ENCODE results near the gene MYORG.
"Not testable (repeated sequence)": the region's sequence is repeated elsewhere in the genome, so short reads cannot be mapped to it uniquely, and the experiment has no call there.

The MYORG gene

DNA sequence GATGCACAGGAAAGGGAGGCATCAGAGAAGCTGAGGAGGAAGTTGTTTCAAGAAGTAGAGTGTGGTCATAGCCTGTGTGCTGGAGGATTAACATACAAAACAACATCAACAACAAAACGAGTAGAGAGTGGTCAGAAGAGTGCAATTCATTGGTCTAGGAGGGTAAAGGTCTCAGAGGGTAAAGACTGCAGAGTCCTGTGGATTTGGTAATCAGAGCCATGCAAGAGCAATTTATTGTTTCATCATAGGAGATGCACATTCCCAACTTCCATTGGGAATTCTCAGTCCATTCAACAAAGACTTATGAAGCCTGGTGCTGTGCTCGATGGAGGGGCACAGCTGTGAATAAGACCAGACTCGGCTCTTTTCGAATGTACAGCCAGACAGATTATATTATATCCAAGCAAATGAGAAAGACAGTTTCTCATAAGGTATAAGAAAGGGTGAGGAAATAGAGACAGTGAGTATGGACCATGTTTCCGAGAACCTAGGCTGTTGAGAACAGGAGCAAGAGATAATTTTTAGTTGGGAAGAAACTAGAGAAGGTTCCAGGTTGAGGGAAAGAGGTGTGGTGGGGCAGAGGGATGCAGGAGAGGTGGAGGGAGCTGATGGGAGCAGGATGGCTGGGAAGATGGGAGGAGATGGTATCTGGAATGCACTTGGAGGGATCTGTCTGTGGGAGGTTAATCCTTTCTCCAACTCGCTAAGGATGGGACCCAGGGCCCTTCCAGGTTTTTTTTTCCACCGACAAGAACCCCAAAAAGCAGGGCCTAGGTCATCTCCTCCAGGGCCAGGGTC is 7.9 kb upstream of the MYORG start:
- DNase-seq = no peak

DNA sequence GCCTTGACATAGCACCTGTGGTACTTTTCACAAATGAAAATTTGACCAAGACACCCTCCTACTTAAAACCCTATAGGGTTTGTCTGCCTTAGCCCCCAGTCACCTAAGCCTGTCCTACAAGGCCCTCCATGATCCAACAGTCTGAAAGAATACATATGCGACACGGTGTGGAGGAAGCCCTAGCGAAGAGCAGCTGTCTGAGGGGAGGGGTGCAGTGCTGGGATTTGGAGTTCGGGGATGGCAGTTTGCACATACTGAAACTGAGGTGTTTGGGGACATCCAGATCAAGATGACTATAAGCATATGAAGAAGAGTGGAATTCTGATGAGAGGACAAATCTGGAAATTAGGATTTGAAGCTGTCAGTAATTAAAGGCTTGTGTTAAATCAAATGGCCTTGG is 7.2 kb upstream of the MYORG start:
- DNase-seq = no peak

DNA sequence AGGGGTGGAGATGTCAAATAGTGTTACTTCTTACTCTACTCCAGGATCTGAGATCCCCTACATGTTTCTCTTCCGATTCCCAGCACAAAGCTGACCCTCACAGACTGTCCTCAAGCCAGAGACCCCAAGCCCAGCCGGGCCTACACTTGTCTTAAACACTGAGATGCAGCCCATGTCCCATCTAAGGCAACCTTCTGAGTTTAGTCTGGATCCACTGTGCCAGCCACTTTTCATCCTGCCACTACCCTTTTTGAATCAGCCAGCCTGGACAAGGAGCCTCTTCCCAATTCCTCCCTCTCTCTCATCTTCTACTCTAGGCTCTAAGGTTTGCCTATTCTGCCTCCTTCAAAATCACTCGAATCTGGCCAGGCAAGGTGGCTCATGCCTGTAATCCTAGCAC is 6.2 kb upstream of the MYORG start:
- DNase-seq = no peak

DNA sequence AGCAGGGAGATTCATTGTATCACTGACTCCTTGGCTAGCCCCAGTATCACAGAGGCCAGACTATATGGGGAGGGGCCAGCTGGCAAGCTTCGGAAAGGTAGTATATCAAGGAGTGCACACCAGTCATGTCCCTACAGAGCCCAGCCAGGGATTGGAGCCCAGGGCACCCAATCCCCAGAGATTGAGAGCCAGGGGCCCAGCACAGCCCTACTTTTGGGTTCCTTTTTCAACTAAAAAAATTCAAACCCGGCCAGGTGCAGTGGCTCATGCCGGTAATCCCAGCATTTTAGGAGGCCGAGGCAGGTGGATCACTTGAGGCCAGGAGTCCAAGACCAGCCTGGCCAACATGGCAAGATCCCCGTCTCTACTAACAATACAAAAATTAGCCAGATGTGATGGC is 5.4 kb upstream of the MYORG start:
- no peak for DNase-seq

DNA sequence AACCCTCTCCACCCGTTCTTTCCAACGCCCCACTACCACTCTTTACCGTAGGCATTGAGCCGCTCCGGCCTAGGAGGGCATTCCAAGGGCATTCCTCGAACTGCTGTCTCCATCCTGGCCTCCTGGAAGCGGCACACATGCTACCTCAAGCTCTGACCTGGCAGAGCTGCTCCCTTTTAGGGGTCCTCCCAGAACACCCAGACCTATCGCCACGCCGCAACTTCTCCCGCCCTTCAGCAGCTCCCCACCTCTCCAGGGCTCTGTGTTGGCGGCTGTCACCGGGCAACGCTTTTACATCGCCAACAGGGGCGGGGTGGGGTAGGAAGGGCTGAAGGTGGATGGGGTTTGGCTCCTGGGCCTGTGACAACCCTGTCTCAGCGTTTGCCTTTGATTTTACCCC is 4.6 kb upstream of the MYORG start:
- peak; percentile 8 for DNase-seq

DNA sequence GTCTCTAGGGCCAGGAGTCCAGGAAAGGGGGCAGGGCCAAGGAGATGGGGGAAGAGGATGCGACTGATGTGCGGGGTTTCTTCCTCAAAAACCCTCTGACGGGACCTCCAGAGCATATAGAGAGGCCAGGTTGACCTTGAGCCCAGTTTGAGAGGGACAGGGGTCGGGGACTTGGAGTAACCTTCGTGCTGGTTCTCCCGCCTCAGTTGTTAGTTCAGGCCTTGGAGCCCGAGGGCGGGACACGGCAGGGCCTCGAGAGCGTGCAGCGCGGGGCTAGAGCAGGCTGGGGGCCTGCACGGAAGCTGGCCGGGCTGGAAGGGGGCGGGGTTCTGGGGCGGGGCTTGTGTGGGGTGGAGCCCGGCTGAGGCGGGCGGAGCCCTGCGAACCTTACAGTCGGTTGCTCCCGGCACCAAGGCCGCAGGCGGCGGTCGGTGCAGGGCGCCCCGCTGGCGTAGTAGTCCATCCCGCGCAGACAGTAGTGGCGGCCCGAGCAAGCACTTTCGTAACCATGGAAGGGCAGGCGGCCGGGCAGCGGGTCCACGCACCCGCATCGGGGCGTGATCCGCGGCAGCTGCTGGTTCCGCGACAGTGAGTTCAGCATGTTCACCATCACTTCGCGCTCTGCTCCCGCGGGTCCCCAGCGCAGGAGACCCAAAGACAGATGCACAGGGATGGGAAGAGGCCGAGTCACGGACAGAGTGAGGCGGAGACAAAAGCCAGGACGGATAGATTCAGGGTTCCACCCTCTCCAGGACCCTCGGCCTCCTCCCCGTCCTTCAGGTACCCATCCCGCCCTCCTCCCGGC is 4.0 kb upstream of the MYORG start:
- DNase-seq = peak; percentile 61

DNA sequence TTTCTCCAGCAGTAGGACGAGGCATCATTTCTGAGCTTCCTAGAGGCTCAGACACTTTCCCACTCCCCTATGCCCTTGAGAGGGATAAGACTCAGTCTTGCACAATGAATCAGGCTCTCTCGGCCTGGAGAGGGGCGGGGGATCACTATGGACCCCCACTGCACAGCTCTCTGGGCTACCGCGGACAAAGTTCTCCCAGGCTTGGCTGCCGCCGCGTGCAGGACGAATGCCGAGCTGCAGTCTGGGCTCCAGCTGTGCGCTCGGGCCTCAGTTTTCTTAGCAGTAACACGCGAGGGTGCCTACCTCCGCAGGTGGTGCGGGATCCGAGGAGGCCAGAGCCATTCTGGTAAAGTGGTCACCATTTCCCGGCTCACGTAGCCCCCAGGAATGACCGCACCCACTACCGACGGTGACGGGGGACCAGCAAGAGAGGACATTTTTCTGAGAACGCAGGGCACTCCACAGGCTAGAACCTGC is 3.4 kb upstream of the MYORG start:
- DNase-seq = no peak

DNA sequence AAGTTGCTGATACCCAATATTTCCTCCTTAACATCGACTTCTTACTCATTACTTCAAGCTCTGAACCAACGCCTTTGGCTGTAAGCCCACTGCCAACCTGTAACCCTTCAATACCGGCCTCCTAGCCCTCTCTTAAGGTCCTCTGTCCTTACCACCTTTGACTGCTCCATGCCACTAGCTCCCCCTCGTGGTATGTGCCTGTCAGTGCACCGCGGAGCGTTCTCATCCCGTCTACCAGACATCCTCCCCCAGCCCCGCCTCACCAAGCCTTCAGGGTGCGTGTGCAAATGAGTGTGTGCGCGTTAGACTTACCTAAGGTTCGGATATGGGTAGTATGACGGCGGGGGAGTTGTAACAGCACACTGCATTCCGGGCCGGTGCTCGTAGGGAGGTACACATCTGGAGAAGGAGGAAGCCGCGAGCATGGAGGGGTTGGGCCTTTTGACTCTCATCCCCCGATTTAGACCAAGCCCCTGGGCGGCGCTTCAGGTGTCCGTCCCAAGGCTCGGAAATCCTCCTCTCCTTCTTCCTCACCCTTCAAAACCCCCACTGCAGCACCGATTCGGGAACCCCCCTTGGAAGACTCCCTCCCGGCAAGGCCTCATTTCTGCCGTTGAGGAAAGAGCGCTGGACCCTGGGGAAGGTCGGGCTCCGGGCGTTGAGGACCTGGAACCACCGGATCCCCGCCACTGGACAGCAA is 2.8 kb upstream of the MYORG start:
- DNase-seq = peak; percentile 90

DNA sequence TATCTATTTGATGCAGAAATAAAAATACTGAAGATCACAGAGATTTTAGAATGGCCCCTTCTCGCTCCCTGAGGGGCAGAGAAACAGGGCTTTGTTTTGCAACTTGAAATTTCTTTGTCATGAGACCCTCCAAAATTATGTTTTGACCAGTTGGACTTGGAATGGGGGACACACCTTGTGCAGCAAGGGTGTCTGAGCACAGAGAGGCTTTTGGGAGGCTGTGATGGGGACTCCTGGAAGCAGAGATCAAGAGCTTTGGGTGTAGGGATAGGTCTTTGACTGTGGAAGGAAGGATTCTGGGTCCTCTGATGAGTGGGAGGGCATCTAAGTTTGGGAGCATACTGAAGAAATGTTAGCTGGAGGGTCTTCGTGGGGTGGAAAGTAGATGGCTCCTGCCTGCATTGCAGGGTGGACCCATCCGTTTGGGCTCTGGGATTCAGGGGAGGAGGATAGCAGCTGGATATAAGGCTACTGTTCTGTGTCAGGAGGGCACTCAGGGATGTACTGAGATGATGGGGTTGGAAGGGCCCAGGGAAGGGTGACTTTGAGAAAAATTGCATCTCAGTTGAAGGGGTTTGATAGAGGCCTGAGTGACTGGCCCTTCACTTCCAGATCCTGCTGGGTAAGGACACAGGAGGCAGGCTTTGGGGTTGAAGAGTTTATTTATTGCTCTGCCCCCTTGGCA is 1.8 kb upstream of the MYORG start:
- no peak for DNase-seq

DNA sequence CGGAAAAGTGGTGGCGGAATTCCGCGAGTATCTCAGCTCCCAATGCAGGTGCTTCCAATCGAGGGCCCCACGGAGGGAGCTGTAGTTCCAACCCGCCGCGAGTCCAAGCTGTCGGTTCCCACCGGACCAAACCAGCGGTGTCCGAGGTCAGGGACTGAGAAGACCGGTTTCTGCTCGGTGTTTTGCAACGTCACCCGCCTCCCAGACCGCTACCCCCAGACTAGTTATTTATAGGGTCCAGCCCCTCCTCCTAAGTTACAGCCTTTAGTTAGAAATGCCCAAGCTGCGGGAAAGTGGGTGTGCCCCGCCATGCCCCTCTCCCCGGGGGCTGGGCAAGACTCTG is 677 bp upstream of the MYORG start:
- peak; percentile 48 for DNase-seq

DNA sequence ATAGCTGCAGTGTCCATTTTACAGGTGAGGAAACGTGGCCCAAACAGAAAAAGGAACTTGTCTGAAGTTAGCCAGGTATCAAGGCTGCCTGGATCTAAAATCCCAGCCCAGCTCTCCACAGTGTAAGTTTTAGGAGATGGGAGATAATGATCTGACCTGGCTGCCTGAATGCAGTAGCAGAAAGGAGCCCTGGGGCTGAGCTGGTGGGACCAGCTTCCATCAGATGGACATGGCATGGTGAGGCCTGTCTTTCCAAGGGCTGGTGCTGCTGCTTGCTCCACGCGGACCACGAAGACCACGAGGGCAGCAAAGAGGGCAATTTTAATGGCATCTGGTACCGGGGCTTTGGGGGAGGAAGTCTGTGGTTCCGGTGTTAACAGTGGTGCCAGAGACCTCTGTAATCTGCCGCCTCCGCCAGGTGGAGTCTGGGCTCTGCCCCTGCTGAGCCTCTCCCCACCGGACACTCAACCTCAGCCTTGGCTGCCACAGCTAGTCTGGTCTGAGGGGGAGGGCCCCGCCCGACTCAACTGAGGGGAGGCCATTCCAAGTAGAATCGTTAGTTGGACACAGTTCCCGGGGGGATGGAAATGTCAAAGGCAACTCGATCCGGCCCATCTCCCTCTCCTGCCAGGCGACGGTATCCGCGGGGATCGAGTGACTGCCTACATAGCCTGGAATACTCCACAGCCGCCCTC is 650 bp downstream of the MYORG start:
- DNase-seq = peak; percentile 35

DNA sequence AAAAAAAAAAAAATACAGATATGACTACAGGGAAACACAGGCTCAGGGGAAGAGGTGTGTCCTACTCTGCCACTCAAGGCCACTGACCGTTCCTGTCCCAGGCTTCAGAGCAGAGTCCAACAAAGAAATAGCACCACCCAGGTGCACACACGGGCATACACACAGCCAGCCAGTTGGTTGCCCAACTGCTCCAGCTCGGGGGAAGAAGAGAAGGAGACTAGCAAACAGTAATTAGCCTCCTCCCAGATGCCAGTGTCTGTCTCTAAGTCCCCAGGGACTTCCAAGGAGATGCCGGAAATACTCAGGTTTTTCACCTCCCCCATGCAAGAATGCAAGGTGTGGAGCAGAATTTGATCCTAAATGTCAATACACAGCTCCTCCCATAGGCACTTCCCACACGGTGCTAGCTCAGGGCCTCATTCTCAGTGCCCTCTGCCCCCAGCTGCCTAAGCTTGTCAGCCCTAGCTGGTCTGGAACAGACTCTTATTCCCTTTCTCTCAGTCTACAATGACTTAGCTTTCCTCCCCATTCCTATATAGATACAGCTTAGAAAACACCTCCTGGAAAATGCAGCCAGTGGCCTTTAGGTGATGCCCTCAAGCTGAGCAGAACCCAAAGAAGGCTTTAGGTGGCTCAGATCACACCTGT is 1.7 kb downstream of the MYORG start:
- DNase-seq = no peak

DNA sequence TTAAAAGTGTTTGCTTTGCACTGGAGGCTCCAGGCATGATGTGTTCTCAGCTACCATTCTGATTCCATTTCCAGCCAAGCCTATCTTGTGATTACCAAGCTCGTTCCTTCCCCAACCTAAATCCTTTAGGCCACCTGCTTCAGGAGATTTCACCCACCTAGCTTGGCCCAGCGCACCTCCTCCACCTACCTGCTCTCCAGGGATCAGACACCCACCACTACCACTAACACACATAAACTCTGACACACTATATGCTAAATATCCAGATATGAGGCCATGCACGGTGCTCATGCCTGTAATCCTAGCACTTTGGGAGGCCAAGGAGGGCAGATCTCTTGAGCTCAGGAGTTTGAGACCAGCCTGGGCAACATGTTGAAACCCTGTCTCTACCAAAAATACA is 2.4 kb downstream of the MYORG start:
- no peak for DNase-seq

DNA sequence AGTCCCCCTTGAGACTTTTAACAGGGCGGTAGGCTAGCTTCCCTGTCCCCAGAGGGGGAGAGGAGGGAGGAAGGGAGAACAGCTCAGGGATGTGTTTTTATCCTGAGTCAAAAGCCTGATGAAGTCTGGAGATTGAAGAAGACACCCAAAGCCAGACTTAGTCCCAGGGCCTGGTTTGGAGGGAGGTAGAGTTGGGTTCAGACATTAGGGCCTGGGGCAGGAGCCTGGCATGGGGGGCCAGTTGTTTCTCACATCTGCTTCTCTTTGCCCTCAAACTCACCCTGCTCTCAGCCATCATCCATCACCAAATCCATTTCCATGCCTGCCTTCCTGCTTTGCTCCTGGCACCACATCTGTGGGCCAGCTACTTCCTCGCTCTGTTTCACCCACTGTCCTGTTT is 2.9 kb downstream of the MYORG start:
- no peak for DNase-seq

DNA sequence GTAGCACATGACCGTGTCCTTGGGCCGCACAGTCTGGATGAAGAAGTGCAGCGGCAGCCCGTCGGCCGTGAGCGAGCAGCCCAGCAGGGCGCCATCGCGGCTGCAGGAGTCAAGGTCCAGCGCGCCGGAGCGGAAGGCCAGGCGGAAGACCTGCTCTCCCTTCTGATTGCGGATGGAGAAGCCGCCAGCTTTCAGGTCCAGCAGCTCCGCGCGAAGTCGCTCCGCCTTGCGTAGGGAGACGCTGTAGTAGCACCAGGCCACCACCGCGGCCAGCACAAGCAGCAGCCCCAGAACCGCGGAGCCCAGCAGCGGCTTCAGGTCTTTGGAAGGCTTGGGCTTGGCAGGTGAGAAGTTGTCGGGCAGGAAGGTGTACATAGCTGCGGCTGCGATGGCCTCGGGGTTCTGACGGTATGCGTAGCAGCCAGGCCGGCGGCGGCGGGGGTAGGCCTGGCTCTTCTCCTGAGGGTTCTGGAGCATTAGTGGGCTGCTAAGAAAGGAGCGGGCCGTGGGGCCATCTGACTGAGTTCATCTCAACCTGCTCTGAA is 4.2 kb downstream of the MYORG start:
- DNase-seq = no peak

DNA sequence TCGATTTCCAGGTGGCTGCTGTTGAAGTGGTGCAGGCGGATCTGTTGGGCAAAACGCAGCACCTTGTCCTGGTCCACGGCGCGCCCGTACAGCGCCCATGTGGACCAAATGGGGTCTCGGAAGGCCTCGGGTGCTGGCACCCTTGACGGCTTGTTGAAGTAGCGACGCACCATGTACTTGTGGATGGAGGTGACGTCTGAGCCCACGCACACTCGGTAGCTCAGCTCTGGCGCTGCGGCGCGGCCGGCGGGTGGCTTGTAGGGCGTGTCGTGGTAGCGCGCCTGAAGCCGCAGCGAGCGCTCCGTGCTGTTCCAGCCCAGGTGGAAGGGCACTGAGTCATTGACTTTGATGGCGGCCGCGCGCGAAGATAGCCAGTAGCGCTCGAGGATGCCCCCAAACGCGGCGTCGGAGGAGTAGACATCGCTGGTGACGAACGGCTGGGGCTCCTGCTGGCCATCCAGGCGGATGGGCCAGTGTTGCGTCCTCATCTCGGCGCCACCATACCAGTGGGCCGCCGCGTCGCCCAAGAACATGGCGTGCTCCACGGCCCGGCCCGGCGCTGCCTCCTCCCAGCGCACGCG is 4.7 kb downstream of the MYORG start:
- DNase-seq = no peak

DNA sequence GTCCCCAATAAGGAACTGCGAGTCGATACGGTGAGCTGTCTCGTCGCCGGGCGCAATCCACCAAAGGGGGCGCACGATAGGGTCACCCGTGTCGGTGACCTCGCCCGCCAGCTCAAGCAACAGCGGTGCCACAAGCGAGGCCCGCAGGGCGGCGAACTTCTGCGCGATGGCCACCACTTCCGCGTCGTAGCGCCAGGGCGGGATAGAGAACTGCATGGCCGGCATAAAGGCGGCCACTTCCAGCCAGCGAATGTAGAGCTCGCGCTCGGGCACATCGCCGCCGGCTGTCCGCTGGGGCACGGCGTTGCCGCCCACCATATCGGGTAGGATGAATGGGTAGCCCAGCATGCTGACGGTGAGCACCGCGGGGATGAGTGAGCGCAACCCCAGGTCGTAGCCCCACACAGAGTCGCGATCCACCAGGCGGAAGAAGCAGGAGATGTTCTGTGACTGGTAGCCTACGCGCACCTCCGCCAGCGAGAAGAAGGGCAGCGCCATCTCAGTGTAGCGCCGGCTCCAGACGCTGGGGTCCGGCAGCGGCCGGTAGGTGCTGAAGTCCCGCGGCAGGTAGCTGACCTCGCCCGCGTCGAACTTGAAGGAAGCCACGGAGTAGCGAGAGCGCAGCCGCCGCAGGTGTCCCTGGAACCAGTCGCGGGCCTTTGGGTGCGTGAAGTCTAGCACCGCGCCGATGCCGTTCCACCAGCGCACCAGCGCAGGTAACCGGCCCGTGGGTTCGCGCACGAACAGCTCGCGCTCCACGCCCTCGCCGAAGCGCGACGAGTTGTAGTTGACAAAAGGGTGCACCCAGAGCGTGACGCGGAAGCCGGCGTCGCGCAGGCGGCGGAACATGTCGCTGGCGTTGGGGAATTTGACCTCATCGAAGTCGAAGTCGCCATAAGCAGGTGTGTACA is 5.5 kb downstream of the MYORG start:
- no peak for DNase-seq

DNA sequence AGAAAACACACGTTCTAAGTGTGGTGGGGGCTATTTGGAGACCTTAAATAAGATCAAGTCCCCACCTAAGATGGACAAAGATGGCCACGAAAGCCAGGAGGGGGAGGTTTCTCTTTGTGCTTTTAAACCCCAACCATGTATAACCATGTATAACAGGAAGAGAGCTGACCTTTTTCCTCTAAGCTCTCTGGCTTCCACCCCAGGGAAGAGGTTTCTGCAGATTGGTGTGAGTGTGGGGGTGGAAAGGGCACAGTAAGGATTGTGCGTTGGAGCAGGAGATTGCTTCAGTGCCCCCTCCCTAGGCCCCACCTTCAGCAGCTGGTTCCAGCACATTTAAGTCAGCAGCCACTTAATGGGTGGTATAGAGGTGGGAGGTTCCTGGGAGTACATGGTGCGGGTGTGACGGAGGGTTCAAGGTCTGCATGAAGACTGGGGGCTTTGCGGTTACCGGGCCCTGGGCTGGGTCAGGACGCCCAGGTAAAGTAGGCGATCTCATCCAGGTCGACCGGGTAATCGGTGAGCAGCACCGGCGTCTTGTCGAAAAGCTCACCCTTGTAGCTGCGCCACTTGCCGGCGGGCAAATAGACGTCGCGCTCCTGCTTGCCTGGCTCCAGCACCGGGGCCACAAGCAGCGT is 6.2 kb downstream of the MYORG start:
- no peak for DNase-seq

DNA sequence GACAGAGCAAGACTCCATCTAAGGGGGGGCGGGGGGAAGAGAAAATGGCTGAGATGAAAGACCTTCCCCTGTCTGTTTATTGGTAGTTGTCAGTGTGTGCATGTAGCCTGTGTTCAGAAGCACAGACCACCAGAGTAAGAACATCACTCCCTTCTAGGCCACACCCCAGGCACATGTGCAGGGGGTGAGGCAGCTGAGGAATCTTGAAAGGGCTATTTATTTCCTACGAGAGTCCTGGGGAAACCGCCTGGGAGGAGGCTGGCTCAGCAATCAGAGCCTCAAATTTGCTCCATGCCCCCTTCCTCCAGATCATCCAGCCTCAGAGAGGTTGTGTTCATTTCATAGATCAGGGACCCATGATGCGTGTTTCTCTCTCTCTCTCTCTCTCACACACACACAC is 7.1 kb downstream of the MYORG start:
- DNase-seq = no peak

DNA sequence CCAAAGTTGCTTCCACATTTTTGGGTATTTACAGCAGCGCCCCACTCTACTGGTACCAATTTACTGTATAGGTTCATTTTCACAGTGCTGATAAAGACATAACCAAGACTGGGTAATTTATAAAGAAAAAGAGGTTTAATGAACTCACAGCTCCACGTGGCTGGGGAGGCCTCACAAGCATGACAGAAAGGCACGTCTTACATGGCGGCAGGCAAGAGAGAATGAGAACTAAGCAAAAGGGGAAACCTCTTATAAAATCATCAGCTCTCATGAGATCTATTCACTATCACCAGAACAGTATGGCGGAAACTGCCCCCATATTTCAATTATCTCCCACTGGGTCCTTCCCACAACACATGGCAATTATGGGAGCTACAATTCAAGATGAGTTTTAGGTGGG is 7.9 kb downstream of the MYORG start:
- not testable (repeated sequence) for DNase-seq
